ENCODE results near the gene ELL. TPM values are rescaled to one million over a fixed set of nuclear protein-coding genes. Genes with fewer than 3 reads are reported as not detected.
A peak's percentile ranks its signal among the peaks of the same experiment; 100 is the strongest.

ELL gene
- polyA plus RNA-seq, 1 donor from 2014 or later: 19.7 TPM

DNA sequence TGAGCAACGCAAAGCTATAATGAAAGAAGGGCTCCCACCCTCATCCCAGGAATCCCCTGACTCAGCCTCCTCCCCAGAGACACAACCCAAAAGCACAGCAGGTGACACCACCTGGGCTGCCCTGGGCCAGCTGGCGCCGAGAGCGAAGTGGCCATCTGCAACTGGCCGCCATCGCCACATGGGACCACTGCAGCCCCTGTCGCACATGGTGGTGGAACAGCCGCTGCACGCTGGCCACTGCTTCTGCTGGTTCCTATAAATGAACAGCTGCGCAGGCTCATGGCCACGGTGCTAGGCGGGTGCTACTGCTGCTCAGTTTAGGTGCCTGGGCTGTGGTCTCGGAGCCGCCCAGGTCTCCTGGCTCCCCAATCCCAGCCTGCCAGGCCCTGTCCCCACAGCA is 72.3 kb downstream of the ELL start:
- H3K36me3 Mint-ChIP-seq: peaks cover 4% of the 10 kb centered on the region
- H3K27ac Mint-ChIP-seq: no peak overlapping the region

DNA sequence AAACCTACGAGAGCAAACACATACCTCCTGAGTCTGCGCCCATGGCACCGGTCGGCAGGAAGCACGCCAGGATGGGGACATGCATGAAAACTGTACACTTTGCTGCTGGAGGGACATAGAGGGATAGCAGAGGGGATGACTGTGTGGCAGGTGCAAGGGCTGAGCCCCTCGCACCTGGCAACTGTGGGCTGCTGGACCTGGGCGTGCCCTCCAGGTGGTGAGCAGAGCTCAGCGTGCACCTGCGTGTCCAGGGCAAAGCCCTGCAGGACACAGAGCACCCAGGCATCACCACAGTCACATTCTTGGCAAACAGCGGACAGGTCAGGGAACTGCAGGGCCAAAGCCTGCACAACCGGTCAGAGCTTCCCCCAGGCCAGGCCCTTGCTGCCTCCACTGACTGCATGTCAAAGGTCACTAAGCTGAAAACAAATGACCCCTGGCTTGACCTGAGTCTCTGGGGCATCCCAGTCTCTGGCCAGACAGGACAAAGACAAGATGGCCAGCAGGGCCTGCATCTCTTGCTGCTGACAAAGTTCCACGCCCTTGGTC is 75.0 kb downstream of the ELL start:
- H3K27ac Mint-ChIP-seq: peak overlapping the region in 1 of 3 donors; percentile 63
- peaks cover 4% of the 10 kb centered on the region for H3K36me3 Mint-ChIP-seq
- peaks cover 7 to 9% (median 9%) of the 10 kb centered on the region in 3 donors for H3K4me1 Mint-ChIP-seq
- H3K27me3 Mint-ChIP-seq: no peaks in the 10 kb centered on the region
- no peaks in the 10 kb centered on the region for H3K9me3 Mint-ChIP-seq
- H3K4me3 Mint-ChIP-seq: no peak overlapping the region

More for the DNA sequence above, 72.3 kb downstream of the ELL start:
- Mint-ChIP-seq H3K27me3 (no peaks in the 10 kb centered on the region), H3K4me3 (no peak overlapping the region), H3K4me1 (peaks cover 3 to 4% (median 3%) of the 10 kb centered on the region in 3 donors), H3K9me3 (no peaks in the 10 kb centered on the region)

DNA sequence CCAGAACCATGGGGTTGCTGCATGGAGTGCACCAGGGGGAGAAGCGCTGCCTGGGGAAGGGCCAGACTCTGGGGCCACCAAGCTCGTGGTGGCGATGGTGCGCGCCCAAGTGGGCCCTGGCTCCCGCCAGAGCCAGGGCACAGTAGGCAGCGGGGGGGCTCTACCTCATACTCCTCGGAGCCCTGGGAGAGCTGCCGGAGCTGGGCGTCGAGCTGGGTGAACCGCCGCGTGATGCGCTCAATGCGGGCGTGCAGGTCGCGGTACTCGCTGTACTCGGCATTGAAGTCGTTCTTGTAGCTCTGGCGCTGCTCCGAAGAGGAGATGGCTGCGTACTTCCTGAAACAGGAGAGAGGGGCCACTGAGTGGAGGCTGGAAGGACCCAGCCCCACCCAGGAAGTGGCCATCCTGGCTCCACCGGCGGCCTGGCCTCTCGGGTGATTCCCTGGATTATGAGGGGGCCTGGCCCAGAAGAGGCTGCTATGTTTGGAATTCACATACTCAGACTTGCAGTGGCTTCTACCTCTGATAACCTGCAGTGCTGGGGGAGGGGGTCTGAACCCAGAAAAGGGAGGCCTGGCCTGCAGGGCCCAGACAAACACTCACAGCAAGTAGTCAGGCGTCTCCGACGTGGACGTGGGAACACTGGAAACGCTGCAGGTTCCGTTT is 75.6 kb downstream of the ELL start:
- Mint-ChIP-seq H3K36me3 (peaks cover 4% of the 10 kb centered on the region), H3K27me3 (no peaks in the 10 kb centered on the region), H3K4me1 (peaks cover 7 to 9% (median 9%) of the 10 kb centered on the region in 3 donors), H3K27ac (peak overlapping the region in 1 of 3 donors; percentile 63), H3K9me3 (no peaks in the 10 kb centered on the region), H3K4me3 (no peak overlapping the region)

- H3K36me3 Mint-ChIP-seq: peaks cover 2% of the 10 kb centered on the region
- no peak overlapping the region for H3K4me3 Mint-ChIP-seq
- H3K9me3 Mint-ChIP-seq: no peaks in the 10 kb centered on the region
- no peaks in the 10 kb centered on the region for H3K27me3 Mint-ChIP-seq
- H3K4me1 Mint-ChIP-seq: peaks cover 4 to 8% (median 5%) of the 10 kb centered on the region in 3 donors
- no peak overlapping the region for H3K27ac Mint-ChIP-seq
These were observed 76.5 kb downstream of the ELL start for GRCh38 chr19:18445262-18445948.

- peaks cover 4 to 12% (median 5%) of the 10 kb centered on the region in 3 donors for H3K4me1 Mint-ChIP-seq
- H3K27ac Mint-ChIP-seq: no peak overlapping the region
- no peaks in the 10 kb centered on the region for H3K27me3 Mint-ChIP-seq
- H3K36me3 Mint-ChIP-seq: peaks cover 2% of the 10 kb centered on the region
- no peaks in the 10 kb centered on the region for H3K9me3 Mint-ChIP-seq
- no peak overlapping the region for H3K4me3 Mint-ChIP-seq
These were observed 77.4 kb downstream of the ELL start for GRCh38 chr19:18444513-18444912.

- Mint-ChIP-seq H3K36me3 (peaks cover 2% of the 10 kb centered on the region), H3K27me3 (no peaks in the 10 kb centered on the region), H3K9me3 (no peaks in the 10 kb centered on the region), H3K4me1 (peaks cover 9 to 19% (median 12%) of the 10 kb centered on the region in 3 donors), H3K27ac (no peak overlapping the region), H3K4me3 (no peak overlapping the region)
These were observed 78.0 kb downstream of the ELL start for GRCh38 chr19:18443831-18444230.

- no peaks in the 10 kb centered on the region for H3K27me3 Mint-ChIP-seq
- peaks cover 9 to 17% (median 12%) of the 10 kb centered on the region in 3 donors for H3K4me1 Mint-ChIP-seq
- peaks cover 2% of the 10 kb centered on the region for H3K36me3 Mint-ChIP-seq
- H3K9me3 Mint-ChIP-seq: no peaks in the 10 kb centered on the region
- no peak overlapping the region for H3K4me3 Mint-ChIP-seq
- H3K27ac Mint-ChIP-seq: peak overlapping the region in 1 of 3 donors; percentile 13
These were observed 78.5 kb downstream of the ELL start for GRCh38 chr19:18443406-18443805.

GRCh38 chr19:18442941-18443340 is 78.9 kb downstream of the ELL start:
- H3K36me3 Mint-ChIP-seq: no peaks in the 10 kb centered on the region
- no peaks in the 10 kb centered on the region for H3K9me3 Mint-ChIP-seq
- H3K27ac Mint-ChIP-seq: peak overlapping the region in 2 of 3 donors; percentile 13 to 67
- H3K4me3 Mint-ChIP-seq: peak overlapping the region in 1 of 4 donors; percentile 61
- no peaks in the 10 kb centered on the region for H3K27me3 Mint-ChIP-seq
- H3K4me1 Mint-ChIP-seq: peaks cover 9 to 17% (median 12%) of the 10 kb centered on the region in 3 donors

- peak overlapping the region; percentile 39 to 87 (median 67) for H3K27ac Mint-ChIP-seq
- peaks cover 9 to 17% (median 12%) of the 10 kb centered on the region in 3 donors for H3K4me1 Mint-ChIP-seq
- no peaks in the 10 kb centered on the region for H3K27me3 Mint-ChIP-seq
- no peaks in the 10 kb centered on the region for H3K36me3 Mint-ChIP-seq
- H3K9me3 Mint-ChIP-seq: no peaks in the 10 kb centered on the region
- peak overlapping the region in 2 of 4 donors; percentile 61 to 83 for H3K4me3 Mint-ChIP-seq
These were observed 79.8 kb downstream of the ELL start for GRCh38 chr19:18441804-18442788.

DNA sequence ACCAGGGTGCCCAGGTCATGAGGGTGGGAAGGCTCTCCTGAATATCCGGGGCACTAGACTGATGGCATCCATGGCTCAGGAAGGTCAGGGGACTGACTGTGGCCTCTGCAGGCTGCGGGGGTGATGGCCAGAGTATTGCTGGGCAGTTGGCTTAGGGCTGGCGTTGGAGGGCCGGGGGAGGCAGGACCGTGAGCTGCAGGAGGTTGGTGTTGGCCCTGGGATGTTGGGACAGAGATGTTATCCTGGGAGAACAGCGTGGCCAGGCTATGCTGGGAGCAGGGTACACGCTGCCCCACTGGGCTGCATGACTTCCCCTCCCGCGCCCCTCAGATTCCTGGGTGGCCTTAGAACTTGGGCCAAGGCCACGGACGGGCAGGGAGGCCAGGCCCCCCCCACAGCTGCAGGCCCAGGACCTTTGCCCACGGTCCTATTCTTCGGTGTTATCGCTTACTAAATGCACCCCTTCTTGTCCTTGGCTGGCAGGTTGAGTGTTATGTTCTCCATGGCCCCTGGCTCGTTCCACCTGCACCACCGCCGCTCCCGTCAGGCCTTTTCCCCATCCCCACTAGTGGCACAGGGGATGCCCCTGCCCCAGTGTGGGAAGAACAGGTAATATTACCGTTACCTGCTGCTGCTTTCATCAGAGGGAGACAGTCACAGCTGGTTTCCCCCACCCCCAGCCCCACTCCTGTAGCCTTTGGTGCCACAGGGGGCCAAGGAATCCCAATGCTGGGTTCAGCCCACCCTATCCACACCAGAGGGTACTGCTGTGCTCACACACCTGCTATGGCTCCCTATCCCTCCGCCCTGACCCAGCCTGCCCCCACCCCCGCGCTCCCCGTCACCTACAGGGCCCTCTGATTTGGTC is 80.7 kb downstream of the ELL start:
- Mint-ChIP-seq H3K36me3 (no peaks in the 10 kb centered on the region), H3K27ac (peak overlapping the region in 1 of 3 donors; percentile 78), H3K27me3 (no peaks in the 10 kb centered on the region), H3K4me1 (peaks cover 10 to 20% (median 12%) of the 10 kb centered on the region in 3 donors), H3K4me3 (peak overlapping the region in 1 of 4 donors; percentile 46), H3K9me3 (no peaks in the 10 kb centered on the region)

DNA sequence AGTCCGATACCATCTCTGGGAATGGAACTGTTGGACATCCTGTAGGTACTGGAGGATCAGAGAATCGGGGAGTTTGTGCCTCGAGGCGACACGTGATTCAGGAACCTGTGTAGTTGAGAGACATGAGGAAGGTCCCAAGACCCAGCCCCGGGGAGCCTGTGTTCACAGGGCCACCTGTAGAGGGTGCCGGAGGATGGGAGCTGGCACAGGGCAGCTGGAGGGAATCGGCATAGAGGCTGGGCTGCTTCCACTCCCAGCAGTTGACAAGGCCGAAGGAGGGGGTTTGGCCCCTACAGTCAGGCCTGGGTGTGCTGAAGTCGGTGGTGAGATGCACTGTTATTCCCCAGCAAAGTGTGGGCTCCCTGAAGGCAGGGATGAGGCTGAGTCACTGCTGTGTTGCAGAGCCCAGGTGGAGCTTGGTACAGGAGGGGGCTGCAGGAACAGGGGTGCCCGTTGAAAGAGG is 81.4 kb downstream of the ELL start:
- Mint-ChIP-seq H3K27ac (peak overlapping the region in 2 of 3 donors; percentile 47 to 78), H3K36me3 (no peaks in the 10 kb centered on the region), H3K4me3 (peak overlapping the region in 1 of 4 donors; percentile 80), H3K27me3 (no peaks in the 10 kb centered on the region), H3K4me1 (peaks cover 12 to 20% (median 13%) of the 10 kb centered on the region in 3 donors), H3K9me3 (no peaks in the 10 kb centered on the region)

GRCh38 chr19:18439910-18440237 is 82.0 kb downstream of the ELL start:
- Mint-ChIP-seq H3K4me3 (peak overlapping the region in 3 of 4 donors; percentile 24 to 80 (median 57)), H3K27ac (peak overlapping the region; percentile 78 to 89 (median 88)), H3K9me3 (no peaks in the 10 kb centered on the region), H3K4me1 (peaks cover 12 to 20% (median 13%) of the 10 kb centered on the region in 3 donors), H3K36me3 (no peaks in the 10 kb centered on the region), H3K27me3 (no peaks in the 10 kb centered on the region)

DNA sequence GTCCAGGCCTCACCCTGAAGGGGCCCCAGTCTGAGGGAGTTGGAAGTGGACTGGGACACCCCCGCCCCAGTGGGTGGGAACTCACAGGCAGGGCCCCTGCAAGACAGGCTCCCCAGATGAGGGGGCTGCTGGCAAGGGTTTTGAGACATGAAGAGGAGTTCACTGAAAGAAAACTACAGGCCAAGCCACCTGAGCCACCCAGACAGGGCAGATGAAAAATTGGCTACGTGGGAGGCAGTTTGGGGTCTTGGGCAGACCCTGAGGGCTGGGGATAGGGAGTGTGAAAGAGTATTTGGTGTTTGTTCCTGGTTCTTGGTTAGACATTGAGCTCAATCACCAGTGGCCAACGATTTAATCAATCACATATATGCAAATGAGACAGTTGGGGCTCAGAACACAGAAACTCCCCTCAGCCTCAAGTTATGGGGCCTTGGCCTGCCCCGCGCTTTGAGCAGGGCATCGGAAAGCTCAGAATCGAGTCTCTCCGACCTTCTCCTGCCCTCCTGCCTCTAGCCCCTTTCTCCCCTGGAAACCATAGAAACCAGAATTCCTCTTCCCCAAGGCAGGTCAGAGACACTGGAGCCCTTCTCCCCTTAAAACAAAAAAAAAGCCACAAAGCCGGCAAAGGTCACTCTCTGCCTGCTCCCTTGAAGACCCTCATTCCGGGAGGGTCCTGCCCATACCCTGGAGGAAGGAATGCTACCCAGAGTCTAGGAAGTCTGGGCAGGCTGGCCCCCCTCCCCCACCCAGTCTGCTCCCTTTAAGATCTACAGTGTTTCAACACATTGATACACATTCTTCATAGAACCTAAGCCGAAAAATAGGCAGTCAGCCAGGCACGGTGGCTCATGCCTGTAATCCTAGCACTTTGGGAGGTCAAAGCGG is 82.6 kb downstream of the ELL start:
- H3K4me3 Mint-ChIP-seq: peak overlapping the region; percentile 24 to 80 (median 54)
- peaks cover 12 to 20% (median 14%) of the 10 kb centered on the region in 3 donors for H3K4me1 Mint-ChIP-seq
- H3K27me3 Mint-ChIP-seq: no peaks in the 10 kb centered on the region

More for the DNA sequence above, 82.6 kb downstream of the ELL start:
- H3K9me3 Mint-ChIP-seq: no peaks in the 10 kb centered on the region
- H3K27ac Mint-ChIP-seq: peak overlapping the region; percentile 78 to 89 (median 88)
- H3K36me3 Mint-ChIP-seq: no peaks in the 10 kb centered on the region
